ENCODE measurements around the gene C1QTNF1.

DNA sequence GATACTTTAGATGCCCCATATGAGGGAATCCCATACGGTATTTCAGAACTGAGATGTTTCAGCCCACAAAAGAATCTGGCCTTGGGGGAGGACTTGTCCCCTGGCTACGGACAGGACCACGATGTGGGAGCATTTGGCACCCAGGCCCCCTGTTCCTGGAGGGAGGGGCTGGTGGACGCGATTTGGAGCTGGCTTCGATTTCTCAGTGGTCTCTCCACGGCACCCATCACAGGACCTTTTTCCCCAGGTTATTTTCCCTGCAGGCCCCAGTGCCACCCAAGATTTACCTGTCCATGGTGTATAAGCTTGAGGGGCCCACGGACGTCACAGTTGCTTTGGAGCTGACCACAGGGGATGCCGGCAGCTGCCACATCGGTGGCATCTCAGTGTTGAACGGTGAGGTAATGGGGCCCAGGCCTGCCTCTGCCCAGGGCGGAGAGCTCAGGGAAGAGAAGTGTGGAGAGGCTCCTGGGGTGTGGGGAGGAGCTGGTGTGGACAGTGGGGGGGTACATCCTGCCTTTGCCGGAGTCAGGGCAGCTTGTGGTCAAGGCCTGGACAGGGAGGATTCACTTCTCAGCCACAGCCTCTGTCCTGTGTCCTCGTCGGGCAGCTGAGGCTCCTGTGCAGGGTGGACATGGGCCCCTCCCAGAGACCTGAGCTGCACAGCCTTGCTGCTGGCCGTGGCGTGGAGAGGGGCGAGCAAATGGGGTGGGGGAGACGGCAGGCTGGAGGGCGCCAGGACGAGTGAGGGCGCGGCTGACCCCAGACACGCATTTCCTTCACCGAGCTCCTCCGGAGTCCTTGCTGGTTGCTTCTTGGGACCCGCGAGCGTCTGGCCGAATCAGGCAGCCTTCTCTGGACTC is 60.6 kb downstream of the C1QTNF1 start:
- TF ChIP-seq, protein P1, sequence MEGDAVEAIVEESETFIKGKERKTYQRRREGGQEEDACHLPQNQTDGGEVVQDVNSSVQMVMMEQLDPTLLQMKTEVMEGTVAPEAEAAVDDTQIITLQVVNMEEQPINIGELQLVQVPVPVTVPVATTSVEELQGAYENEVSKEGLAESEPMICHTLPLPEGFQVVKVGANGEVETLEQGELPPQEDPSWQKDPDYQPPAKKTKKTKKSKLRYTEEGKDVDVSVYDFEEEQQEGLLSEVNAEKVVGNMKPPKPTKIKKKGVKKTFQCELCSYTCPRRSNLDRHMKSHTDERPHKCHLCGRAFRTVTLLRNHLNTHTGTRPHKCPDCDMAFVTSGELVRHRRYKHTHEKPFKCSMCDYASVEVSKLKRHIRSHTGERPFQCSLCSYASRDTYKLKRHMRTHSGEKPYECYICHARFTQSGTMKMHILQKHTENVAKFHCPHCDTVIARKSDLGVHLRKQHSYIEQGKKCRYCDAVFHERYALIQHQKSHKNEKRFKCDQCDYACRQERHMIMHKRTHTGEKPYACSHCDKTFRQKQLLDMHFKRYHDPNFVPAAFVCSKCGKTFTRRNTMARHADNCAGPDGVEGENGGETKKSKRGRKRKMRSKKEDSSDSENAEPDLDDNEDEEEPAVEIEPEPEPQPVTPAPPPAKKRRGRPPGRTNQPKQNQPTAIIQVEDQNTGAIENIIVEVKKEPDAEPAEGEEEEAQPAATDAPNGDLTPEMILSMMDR (optimal IDR thresholded peaks at IDR 0.05 in 1 of 3, IDR thresholded peaks at IDR 0.05 in 1 of 3, conservative IDR thresholded peaks at IDR 0.05 in 1 of 3; ENCODE audit: extremely low read depth in 1 of 3, insufficient read depth in 2 of 3, low read length in 3 of 3) = no peak
- TF ChIP-seq EZH2 (IDR thresholded peaks at IDR 0.05; ENCODE audit: low read length) = no peak
